H1 (cell line): ENCODE results near the gene IL2RA.

Experiments used
- CREB1 ChIP-seq: IDR thresholded peaks from 2 replicates; pipeline ENCODE4 v1.6.1; 2012; ENCODE audit warnings: inconsistent platforms
- CTCF ChIP-seq, 3 experiments: IDR thresholded peaks; 1 replicate in 2 of 3; 2 replicates in 1 of 3; pipeline versions ENCODE4 v1.5.1 to v1.6.1; 2011; ENCODE audit warnings: low read length in 3 of 3, mild to moderate bottlenecking in 3 of 3, inconsistent platforms in 2 of 3, low read depth in 1 of 3, moderate library complexity in 1 of 3; ENCODE audit not compliant: insufficient read depth in 1 of 3; ENCODE audit errors: control extremely low read depth in 1 of 3
- EZH2 ChIP-seq: fragments of 200-600 bp; sonication (generic); IDR thresholded peaks from 2 replicates; pipeline ENCODE4 v1.7.1; 2012; ENCODE audit warnings: low read depth, mild to moderate bottlenecking, moderate library complexity, low read length, inconsistent platforms; ENCODE audit not compliant: severe bottlenecking
- JUND ChIP-seq: IDR thresholded peaks from 2 replicates; pipeline ENCODE4 v1.6.1; 2011; ENCODE audit warnings: mild to moderate bottlenecking, improper control_type of control experiment, low read length
- PHF8 ChIP-seq: fragments of 200-600 bp; sonication (generic); conservative IDR thresholded peaks from 2 replicates; pipeline ENCODE4 v1.7.1; 2012; ENCODE audit warnings: low read depth, mild to moderate bottlenecking, inconsistent platforms, low read length, moderate library complexity
- POLR2A ChIP-seq, 2 experiments: IDR thresholded peaks; 1 replicate in 1 of 2; 2 replicates in 1 of 2; pipeline ENCODE4 v1.6.1; 2011; ENCODE audit warnings: low read depth in 2 of 2, low read length in 2 of 2, mild to moderate bottlenecking in 2 of 2; ENCODE audit errors: control extremely low read depth in 1 of 2
- POLR2AphosphoS5 ChIP-seq: IDR thresholded peaks from 2 replicates; pipeline ENCODE4 v1.6.1; 2011; ENCODE audit warnings: low read depth, low read length
- SIN3A ChIP-seq, 2 experiments: IDR thresholded peaks in 1 of 2; conservative IDR thresholded peaks in 1 of 2; 2 replicates each; pipeline ENCODE4 v1.6.1; 2011 to 2012; ENCODE audit warnings: low read length in 2 of 2, improper control_type of control experiment in 1 of 2, low read depth in 1 of 2, mild to moderate bottlenecking in 1 of 2
- TAF1 ChIP-seq: IDR thresholded peaks from 2 replicates; pipeline ENCODE4 v1.6.1; 2011; ENCODE audit warnings: mild to moderate bottlenecking, low read depth, low read length
- TBP ChIP-seq: IDR thresholded peaks from 2 replicates; pipeline ENCODE4 v1.6.1; 2011; ENCODE audit warnings: low read depth, low read length, improper control_type of control experiment

GRCh38 chr10:5963071-5963470, 99.1 kb downstream of the IL2RA start:
- no peak for TF ChIP-seq CREB1
- TF ChIP-seq CTCF (IDR thresholded peaks at IDR 0.05; ENCODE audit: control extremely low read depth in 1 of 3, insufficient read depth in 1 of 3, low read depth in 1 of 3, low read length in 3 of 3), result peak in 2 of 3 experiments; percentile 5 to 23; a peak in 2 of 4 replicates
- TF ChIP-seq TAF1, result no peak
- TF ChIP-seq SIN3A (conservative IDR thresholded peaks at IDR 0.05 in 1 of 2, IDR thresholded peaks at IDR 0.05 in 1 of 2; ENCODE audit: low read depth in 1 of 2, low read length in 2 of 2), result no peak
- TF ChIP-seq JUND, result no peak
- TF ChIP-seq TBP, result no peak
- no peak for TF ChIP-seq POLR2A (IDR thresholded peaks at IDR 0.05; ENCODE audit: control extremely low read depth in 1 of 2, low read depth in 2 of 2, low read length in 2 of 2)
- no peak for TF ChIP-seq POLR2AphosphoS5
- TF ChIP-seq EZH2, result no peak
- TF ChIP-seq PHF8, result no peak
